Transverse colon (tissue), 4 donors: ENCODE measurements around the gene CNTN1.

ENCODE experiments used
- CTCF ChIP-seq, 5 experiments: fragments of 200-600 bp in 3 of 5; fragments of 450-650 bp in 2 of 5; sonication (generic) in 3 of 5; IDR thresholded peaks; 1 replicate in 2 of 5; 2 replicates in 3 of 5; pipeline ENCODE4 v1.5.1; 2016 to 2017; ENCODE audit warnings: antibody characterized with exemption in 5 of 5, inconsistent platforms in 3 of 5, mild to moderate bottlenecking in 2 of 5, moderate library complexity in 1 of 5
- POLR2AphosphoS5 ChIP-seq, 3 donors: sonication (generic); formaldehyde crosslinking; IDR thresholded peaks; one replicate each; pipeline ENCODE4 v1.6.1; 2016; ENCODE audit warnings: antibody characterized with exemption in 3 of 3

- no peak for TF ChIP-seq CTCF (IDR thresholded peaks at IDR 0.05)
- no peak for TF ChIP-seq POLR2AphosphoS5 (IDR thresholded peaks at IDR 0.05)
Observed at GRCh38 chr12:40688085-40688725, 4.0 kb upstream of the CNTN1 start.
